Posterior cingulate gyrus (tissue), 11 donors: ENCODE data around the gene RSF1.
A peak's percentile ranks its signal among the peaks of the same experiment; 100 is the strongest.

Source experiments
- DNase-seq, 10 donors: peaks; one replicate each; pipeline versions ENCODE4 v3.0.0 to v3.0.0-alpha.2; 2020 to 2021; ENCODE audit warnings: mixed read lengths in 3 of 10
- intact Hi-C: fragments of 100-400 bp; cut with DNase I; formaldehyde crosslinking; loops from one replicate; pipeline ENCODE4 v1.15.1; 2023

The RSF1 gene

GRCh38 chr11:77761491-77761890, 59.0 kb downstream of the RSF1 start:
- no peak for DNase-seq
- intact Hi-C loops = no loop called here

DNA sequence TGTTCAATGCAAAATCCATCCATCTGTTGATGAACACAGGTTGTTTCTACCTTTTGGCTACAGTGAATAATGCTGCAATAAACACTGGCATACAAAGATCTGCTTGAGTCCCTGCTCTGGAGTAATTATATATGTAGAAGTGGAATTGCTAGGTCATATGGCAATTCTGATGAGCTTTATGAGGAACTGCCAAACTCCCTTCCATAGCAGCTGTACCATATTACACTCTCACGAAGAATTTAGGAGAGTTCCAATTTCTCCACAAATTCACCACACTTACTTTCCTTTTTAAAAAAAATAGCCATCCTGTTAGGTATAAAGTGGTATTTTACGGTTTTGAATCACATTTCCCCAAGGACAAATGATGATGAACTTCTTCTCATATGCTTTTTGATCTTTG, 62.2 kb downstream of the RSF1 start:
- intact Hi-C loops = no loop called here
- no peak for DNase-seq

- intact Hi-C loops = no loop called here
- DNase-seq = no peak
These were observed 67.3 kb downstream of the RSF1 start for GRCh38 chr11:77753230-77753629.

DNA sequence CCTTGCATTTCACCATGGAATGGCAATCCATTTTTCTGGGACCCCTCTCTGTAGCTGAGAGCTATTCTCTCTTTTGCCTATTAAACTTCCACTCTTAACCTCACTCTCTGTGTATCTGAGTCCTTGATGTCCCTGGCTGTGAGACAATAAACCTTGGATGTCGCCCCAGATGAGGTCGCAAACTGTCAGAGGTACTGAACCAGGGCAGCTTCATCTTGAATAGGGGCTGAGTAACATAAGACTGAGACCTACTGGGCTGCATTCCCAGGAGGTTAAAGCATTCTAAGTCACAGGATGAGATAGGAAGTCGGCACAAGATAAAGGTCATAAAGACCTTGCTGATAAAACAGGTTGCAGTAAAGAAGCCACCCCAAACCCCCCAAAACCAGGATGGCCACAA, 68.0 kb downstream of the RSF1 start:
- DNase-seq = no peak
- intact Hi-C loops = no loop called here

GRCh38 chr11:77750394-77751156, 69.9 kb downstream of the RSF1 start:
- DNase-seq = no peak
- intact Hi-C loops = no loop called here

- DNase-seq = no peak
- intact Hi-C loops = no loop called here
These were observed 71.3 kb downstream of the RSF1 start for GRCh38 chr11:77749232-77749631.

DNA sequence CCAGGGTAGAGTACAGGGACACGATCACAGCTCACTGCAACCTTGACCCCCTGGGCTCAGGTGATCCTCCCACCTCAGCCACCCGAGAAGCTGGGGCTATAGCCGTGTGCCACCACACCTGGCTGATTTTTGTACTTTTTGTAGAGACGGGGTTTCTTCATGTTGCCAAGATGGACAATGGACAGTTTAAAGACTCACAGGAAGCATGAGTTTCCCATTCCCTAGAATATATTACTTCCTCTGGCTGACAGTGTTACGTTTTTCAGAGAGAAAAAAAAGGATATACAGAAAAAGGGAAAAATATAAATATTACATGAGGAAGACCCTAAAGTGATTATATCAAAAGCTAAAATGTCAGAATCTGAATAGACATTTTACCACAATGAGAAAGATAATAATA, 72.3 kb downstream of the RSF1 start:
- no peak for DNase-seq
- intact Hi-C loops = no loop called here

GRCh38 chr11:77747381-77747969, 73.0 kb downstream of the RSF1 start:
- intact Hi-C loops = no loop called here
- no peak for DNase-seq

- intact Hi-C loops = no loop called here
- DNase-seq = no peak
These were observed 84.0 kb downstream of the RSF1 start for GRCh38 chr11:77736473-77736872.

DNA sequence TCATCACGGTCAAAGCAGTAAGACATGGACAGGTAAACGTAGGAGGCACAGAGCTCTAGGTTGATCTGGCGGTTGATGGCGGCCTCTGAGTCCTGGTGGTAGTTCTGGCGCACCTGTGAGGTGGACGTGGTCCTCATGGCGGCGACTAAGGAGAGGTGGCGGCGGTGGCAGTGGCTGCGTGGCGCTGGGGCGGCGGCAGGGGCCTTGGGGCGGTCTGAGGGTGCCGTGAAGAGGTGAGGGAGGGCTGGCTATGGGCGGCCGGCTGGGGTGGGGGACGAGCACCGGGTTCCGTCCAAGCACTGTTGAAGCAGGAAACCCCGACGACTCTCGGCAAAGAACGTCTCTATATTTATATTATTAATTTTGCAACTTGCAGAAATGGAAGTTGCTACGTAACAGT, 85.6 kb downstream of the RSF1 start:
- DNase-seq = peak in 2 of 10 donors; percentile 76 to 85
- intact Hi-C loops = no loop called here

- DNase-seq = no peak
- intact Hi-C loops = no loop called here
These were observed 88.4 kb downstream of the RSF1 start for GRCh38 chr11:77732143-77732542.

DNA sequence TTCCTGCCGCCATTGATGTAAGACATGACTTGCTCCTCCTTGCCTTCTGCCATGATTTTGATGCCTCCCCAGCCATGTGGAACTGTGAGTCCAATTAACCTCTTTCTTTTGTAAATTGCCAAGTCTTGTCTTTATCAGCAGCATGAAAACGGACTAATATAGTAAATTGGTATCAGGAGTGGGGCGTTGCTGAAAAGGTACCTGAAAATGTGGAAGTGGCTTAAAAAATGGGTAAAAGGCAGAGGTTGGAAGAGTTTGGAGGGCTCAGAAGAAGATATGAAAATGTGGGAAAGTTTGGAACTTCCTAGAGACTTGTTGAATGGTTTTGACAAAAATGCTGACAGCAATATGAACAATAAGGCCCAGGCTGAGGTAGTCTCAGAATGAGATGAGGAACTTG, 89.7 kb downstream of the RSF1 start:
- DNase-seq = no peak
- intact Hi-C loops = no loop called here

DNA sequence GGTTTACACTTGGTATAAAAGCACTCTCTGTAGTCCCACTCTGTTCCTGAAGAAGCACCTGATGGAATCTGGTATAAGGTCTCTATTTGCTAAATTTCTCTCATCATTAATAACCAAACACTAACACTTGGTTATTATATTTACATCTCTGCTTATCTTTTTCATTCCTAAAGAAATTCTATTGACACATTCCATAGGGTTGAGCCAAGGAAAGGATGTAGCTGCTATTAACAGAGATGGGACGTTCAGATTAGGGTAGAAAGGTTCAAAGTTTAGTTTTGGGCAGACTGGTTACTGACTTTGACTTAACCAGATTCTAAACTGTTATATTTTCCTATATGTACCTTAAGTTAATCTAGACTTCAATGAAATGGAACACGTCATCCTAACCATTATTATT, 91.5 kb downstream of the RSF1 start:
- no peak for DNase-seq
- intact Hi-C loops = no loop called here

DNA sequence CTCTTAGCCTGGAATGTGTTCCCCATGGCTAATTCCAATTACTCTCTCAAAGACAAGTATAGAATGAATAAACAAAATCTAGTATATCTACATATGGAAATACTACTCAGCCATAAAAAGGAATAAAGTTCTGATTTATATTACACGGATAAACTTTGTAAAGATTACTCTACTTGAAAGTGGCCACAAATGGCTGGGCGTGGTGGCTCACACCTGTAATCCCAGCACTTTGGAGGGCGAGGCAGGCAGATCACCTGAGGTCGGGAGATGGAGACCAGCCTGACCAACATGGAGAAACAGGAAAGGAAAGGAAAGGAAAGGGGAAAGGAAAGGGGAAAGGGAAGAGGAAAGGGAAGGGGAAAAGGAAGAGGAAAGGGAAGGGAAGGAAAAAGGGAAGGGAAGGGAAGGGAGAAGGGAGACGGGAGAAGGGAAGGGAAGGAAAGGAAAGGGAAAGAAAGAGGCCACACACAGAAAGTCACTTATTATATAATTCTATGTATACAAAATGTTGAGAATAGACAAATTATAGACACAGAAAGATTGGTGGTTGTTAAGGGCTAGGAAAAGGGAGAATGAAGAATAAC, 92.2 kb downstream of the RSF1 start:
- no peak for DNase-seq
- intact Hi-C loops = no loop called here

DNA sequence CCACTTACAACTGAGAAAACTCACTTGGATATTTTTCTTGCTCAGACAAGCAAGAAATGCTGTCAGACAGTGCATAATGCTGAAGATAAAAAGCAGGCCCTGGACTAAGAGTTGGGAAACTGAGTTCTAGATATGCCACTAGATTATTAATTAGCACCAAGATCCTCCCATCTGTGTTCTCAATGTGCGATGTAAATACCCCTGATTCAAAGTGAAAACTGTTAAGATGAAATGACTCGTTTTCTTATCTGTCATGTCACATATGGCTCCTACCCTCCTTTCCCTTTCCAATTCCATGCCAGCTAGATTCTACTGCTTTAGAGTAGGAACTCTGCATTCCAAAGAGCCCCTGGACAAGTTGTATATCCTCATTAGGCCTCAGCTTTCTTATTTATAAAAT, 94.0 kb downstream of the RSF1 start:
- intact Hi-C loops = no loop called here
- no peak for DNase-seq

- DNase-seq = no peak
- intact Hi-C loops = no loop called here
These were observed 95.1 kb downstream of the RSF1 start for GRCh38 chr11:77725433-77725832.

DNA sequence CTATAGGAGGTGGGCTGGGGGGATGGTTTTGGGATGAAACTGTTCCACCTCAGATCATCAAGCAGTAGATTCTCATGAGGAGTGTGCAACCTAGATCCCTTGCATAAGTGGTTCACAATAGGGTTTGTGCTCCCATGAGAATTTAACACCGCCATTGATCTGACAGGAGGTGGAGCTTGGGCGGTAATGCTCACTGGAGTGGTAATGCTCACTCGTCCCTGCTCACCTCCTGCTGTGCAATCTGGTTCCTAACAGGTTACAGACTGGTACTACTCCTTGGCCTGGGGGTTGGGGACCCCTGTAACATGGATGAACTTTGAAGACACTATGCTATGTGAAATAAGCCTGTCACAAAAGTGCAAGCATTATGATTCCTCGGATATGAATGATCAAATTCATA, 95.9 kb downstream of the RSF1 start:
- DNase-seq = no peak
- intact Hi-C loops = no loop called here

DNA sequence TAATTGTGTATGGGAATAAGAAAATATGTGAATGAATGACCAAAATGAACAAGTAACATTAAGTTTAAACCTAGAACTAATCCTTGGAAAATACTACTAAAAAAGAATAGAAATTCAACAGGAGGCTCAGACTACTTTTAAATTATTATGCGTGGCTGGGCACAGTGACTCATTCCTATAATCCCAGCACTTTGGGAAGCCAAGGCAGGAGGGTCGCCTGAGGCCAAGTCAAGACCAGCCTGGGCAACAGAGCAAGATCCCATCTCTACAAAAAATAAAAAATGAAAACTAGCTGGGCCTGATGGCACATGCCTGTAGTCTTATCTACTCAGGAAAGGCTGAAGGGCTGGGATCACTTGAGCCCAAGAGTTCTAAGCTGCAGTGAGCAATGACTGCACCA, 97.5 kb downstream of the RSF1 start:
- intact Hi-C loops = no loop called here
- no peak for DNase-seq

GRCh38 chr11:77710358-77710757, 110.2 kb downstream of the RSF1 start:
- no peak for DNase-seq
- intact Hi-C loops = no loop called here

GRCh38 chr11:77705876-77706579, 114.5 kb downstream of the RSF1 start:
- intact Hi-C loops = no loop called here
- DNase-seq = no peak

- intact Hi-C loops = no loop called here
- no peak for DNase-seq
These were observed 115.2 kb downstream of the RSF1 start for GRCh38 chr11:77705195-77705875.
